KBM-7 (cell line): Measurements from ENCODE around the gene C1S.
"Not testable (repeated sequence)": the region's sequence is repeated elsewhere in the genome, so short reads cannot be mapped to it uniquely, and the experiment has no call there.

Experiments used
- DNase-seq: peaks from one replicate; pipeline ENCODE4 v3.0.0-alpha.2; 2015
- in situ Hi-C: fragments of 300-500 bp; cut with MboI; formaldehyde crosslinking; loops from 2 replicates; pipeline ENCODE4 v1.14.3; 2020; ENCODE audit warnings: low sequenced_read_pairs, low pct_unique_long_range_greater_than_20kb, mixed read lengths

The C1S gene

GRCh38 chr12:7042842-7043241 lies 17.7 kb upstream of the C1S start:
- in situ Hi-C loops: no loop called here
- peak; percentile 78 for DNase-seq

DNA sequence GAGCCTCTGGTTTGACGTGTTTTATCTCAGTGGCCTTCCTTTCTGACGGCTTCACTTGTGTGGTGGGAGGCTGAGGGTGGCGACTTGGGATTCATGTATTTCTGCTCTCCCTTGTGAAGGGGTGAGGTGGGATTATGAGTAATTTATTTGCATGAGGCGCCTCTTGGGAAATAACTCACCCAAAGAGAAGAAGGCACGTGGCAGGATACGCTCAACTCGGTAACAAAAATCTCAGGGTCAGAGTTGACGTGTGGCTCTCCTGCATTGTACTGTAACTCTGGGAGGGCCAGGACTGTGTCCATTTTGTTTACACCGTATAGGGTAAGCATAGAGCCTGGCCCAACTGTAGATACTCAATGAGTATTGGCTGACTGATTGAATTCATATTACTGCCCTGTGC lies 14.6 kb upstream of the C1S start:
- in situ Hi-C loops: no loop called here
- DNase-seq: no peak

- in situ Hi-C loops: no loop called here
- no peak for DNase-seq
Measured at GRCh38 chr12:7046383-7047105, 14.0 kb upstream of the C1S start.

DNA sequence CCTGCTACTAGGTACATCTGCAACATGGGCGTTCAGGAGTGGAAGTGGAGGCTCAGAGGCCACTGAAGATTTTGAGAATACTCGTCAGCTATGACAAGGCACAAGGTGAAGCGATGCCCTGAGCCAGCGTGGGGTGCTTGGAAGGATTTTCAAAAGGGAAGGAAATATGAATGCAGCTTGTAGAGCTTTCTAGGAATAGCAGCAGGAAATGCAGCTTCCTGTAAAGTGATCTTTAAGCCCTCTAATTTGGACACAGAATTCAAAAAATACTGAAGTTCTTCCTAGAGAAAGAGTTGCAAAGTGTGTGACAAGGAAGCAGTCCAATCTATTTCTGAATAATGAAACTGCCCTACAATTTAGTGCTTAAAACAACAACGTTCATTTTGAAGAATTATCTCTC lies 13.2 kb upstream of the C1S start:
- peak; percentile 76 for DNase-seq
- in situ Hi-C loops: no loop called here

GRCh38 chr12:7049445-7049951 lies 11.0 kb upstream of the C1S start:
- in situ Hi-C loops, DNase-seq: not testable (repeated sequence)

DNA sequence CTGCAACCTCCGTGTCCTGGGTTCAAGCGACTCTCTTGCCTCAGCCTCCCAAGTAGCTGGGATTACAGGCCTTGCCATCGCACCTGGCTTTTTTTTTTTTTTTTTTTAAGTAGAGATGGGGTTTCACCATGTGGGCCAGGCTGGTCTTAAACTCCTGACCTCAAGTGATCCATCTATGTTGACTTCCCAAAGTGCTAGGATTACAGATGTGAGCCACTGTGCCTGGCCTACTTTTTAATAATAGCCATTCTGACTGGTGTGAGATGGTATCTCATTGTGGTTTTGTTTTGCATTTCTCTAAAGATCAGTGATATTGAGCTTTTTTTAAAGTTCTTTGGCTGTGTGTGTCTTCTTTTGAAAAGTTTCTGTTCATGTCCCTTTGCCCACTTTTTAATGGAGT lies 10.5 kb upstream of the C1S start:
- in situ Hi-C loops, DNase-seq: not testable (repeated sequence)

- DNase-seq: no peak
- in situ Hi-C loops: no loop called here
Measured at GRCh38 chr12:7054925-7055324, 5.6 kb upstream of the C1S start.

- in situ Hi-C loops: not testable (repeated sequence)
Measured at GRCh38 chr12:7055736-7056135, 4.8 kb upstream of the C1S start.

GRCh38 chr12:7058163-7058845 lies 2.2 kb upstream of the C1S start:
- no peak for DNase-seq
- in situ Hi-C loops: no loop called here

More at GRCh38 chr12:7055736-7056135, 4.8 kb upstream of the C1S start:
- not testable (repeated sequence) for DNase-seq

- no peak for DNase-seq
- in situ Hi-C loops: no loop called here
Measured at GRCh38 chr12:7058850-7059395, 1.6 kb upstream of the C1S start.

- no peak for DNase-seq
- in situ Hi-C loops: no loop called here
Measured at GRCh38 chr12:7059780-7060179, 738 bp upstream of the C1S start.

DNA sequence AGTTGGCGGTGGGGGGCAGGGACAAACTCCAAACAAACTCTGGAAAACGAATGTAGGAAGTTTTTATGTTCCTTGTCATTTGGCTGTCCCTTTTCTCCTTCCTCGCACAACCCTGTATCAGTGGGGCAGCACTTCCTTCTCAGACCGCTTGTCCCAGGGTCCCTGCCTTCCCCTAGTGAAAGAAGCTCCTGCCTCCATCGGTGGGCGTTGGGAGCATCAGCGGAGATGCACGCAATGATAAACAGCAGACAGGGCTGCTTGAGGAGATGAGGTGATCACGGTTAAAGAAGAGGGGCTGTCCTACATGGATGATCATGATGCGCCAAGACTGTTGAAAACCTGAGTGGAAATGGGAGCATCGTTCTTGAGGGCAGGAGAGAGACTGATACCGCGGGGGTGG lies 620 bp downstream of the C1S start:
- DNase-seq: no peak
- in situ Hi-C loops: no loop called here

DNA sequence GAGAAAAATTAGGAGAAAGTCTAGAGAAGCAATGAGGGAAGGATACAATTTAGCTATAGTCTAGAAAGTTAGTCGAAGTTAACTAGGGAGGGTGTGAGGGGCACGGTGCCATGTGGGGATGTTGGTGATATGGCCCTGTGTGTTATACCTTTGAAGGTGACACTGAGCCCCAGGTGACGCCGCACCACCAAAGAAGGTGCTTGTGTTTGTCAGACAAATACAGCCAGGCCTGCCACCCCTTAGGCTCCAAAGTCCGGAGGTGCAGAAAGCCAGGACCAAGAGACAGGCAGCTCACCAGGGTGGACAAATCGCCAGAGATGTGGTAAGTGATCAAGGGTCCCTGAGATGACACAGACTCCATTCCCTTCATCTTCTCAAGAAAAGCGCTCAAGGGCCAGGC lies 1.1 kb downstream of the C1S start:
- DNase-seq: no peak
- in situ Hi-C loops: no loop called here

- in situ Hi-C loops: no loop called here
- DNase-seq: no peak
Measured at GRCh38 chr12:7064516-7064915, 4.0 kb downstream of the C1S start.

DNA sequence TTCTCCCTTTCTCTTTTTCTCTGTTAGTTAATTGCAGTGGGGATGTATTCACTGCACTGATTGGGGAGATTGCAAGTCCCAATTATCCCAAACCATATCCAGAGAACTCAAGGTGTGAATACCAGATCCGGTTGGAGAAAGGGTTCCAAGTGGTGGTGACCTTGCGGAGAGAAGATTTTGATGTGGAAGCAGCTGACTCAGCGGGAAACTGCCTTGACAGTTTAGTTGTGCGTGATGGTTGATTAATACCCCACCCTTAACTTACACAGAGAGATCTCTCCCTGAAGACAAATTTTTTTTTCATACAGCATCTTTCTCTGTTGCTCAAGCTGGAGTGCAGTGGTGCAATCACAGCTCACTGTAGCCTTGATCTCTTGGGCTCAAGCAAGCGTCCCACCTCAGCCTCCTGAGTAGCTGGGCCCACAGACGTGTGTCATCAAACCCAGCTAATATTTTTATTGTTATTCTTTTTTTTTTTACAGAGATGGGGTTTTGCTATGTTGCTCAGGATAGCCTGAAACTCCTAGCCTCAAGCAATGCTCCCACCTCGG lies 4.6 kb downstream of the C1S start:
- in situ Hi-C loops: no loop called here
- DNase-seq: no peak

GRCh38 chr12:7066596-7066995 lies 6.1 kb downstream of the C1S start:
- in situ Hi-C loops: no loop called here
- DNase-seq: no peak

DNA sequence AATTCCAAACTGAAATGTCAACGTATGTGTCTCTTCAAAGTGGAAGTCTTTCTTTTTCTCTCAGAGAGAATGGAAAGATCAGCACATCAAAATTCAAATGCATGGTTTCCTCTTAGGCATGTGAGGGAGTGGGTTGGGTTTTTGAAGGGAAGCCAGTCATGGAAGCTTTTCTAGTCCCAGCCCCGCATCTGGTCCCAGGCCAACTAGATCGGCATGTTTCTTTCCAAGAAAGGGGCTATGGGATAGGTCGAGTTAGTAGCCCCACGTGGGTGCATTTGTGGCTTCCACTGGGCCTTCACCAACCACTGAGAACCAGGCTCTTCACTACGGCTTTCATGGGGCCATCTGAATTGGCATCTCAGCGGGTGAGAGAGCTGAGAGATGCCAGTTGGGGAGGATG lies 6.6 kb downstream of the C1S start:
- no peak for DNase-seq
- in situ Hi-C loops: no loop called here

- in situ Hi-C loops: no loop called here
Measured at GRCh38 chr12:7068240-7068993, 7.9 kb downstream of the C1S start.

DNA sequence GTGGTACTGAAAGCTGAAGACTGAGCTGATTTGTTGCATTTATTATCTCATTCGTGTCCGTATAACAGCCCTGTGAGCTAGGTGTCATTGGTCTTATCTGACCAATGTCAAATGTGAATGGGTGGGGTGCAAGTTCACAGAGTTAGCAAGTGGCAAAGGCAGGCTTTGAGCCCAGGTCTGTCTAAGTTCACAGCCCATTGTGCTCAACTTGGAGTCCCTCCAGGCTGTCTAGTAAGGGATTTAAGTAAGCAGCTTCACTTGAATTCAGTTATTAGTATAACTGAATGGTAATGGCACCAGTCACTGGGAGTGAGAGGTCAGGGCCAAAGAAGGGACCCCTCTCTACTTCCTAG lies 8.5 kb downstream of the C1S start:
- in situ Hi-C loops: no loop called here
- no peak for DNase-seq

More at GRCh38 chr12:7068240-7068993, 7.9 kb downstream of the C1S start:
- no peak for DNase-seq
